ENCODE data around the gene GDPD2. TPM values are rescaled to one million over a fixed set of nuclear protein-coding genes. Genes with fewer than 3 reads are reported as not detected.

GDPD2 gene
- total RNA-seq, 1 donor = not detected

GRCh38 chrX:70449457-70449966, 26.4 kb downstream of the GDPD2 start:
- no peaks in the 10 kb centered on the region for H3K9me3 ChIP-seq (ENCODE audit: low read depth, low read length)
- peaks cover 1% of the 10 kb centered on the region for H3K27me3 ChIP-seq (ENCODE audit: insufficient read depth, low read length)
- peaks cover 6% of the 10 kb centered on the region for H3K4me1 ChIP-seq (ENCODE audit: insufficient read depth, low read length)
- H3K4me3 ChIP-seq (ENCODE audit: low read length) = no peak overlapping the region

DNA sequence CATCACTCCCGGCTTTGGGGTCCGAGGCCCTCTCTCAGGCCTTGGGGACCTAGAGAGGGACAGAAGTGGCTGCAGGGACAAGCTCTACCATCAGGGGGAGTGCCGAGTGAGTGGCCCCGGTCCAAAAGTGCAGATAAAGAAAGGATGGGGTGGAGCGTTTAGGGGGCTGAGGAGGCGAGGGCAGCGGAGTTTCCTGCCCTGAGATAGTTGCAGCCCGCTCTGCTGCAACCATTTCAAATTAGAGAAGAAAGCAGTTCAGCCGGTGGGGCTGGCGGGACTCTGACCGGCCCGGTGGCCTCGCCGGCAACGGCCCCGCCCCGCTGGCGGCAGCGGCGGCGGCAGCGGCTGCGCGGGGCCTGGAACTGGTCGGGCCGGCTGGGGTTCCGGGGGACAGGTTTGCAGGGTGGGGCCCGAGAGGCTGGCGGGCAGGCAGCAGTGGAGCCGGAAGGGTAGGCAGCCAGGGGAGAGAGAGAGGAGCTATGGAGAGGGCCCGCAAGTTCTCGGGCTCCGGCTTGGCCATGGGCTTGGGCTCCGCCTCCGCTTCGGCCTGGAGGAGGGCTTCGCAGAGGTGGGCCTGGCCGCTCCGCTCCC, 29.1 kb downstream of the GDPD2 start:
- Histone ChIP-seq H3K4me1 (ENCODE audit: insufficient read depth, low read length) (peaks cover 6% of the 10 kb centered on the region), H3K27me3 (ENCODE audit: insufficient read depth, low read length) (no peaks in the 10 kb centered on the region), H3K4me3 (ENCODE audit: low read length) (peak overlapping the region; percentile 32), H3K9me3 (ENCODE audit: low read depth, low read length) (no peaks in the 10 kb centered on the region)

DNA sequence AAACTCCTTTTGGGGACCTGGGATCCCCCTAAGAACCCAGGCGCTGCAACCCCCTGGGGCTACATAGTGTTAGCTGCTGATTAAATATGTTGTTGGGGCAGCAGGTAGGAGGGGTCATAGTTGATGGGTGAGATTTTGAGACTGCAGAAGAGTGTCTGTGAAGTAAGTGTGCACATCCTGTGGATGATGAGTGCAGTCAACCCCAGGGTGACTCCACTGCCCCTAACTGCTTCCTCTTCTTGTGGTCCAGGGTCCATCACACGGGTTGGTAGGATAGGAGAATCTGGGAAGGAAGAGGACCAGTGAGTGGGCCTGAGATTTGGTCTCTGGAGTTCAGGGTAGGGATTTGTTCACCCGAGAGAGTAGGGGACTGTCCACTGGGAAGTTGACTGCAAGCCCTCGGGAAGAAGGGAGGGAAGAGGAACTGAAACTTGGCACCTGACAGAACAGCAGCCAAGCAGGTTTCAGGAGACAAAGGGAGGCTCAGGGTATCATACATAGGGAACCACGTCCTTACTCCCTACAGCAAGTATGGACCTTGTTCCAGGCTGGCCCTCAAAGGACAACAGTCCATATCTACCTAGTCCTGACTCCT, 30.0 kb downstream of the GDPD2 start:
- Histone ChIP-seq H3K4me3 (ENCODE audit: low read length) (no peak overlapping the region), H3K9me3 (ENCODE audit: low read depth, low read length) (no peaks in the 10 kb centered on the region)

GRCh38 chrX:70454441-70455365, 31.6 kb downstream of the GDPD2 start:
- H3K4me1 ChIP-seq (ENCODE audit: insufficient read depth, low read length) = peaks cover 6% of the 10 kb centered on the region
- no peaks in the 10 kb centered on the region for H3K27me3 ChIP-seq (ENCODE audit: insufficient read depth, low read length)
- H3K4me3 ChIP-seq (ENCODE audit: low read length) = peak overlapping the region; percentile 29
- H3K9me3 ChIP-seq (ENCODE audit: low read depth, low read length) = no peaks in the 10 kb centered on the region

More for the DNA sequence above, 30.0 kb downstream of the GDPD2 start:
- Histone ChIP-seq H3K4me1 (ENCODE audit: insufficient read depth, low read length) (peaks cover 6% of the 10 kb centered on the region), H3K27me3 (ENCODE audit: insufficient read depth, low read length) (no peaks in the 10 kb centered on the region)

DNA sequence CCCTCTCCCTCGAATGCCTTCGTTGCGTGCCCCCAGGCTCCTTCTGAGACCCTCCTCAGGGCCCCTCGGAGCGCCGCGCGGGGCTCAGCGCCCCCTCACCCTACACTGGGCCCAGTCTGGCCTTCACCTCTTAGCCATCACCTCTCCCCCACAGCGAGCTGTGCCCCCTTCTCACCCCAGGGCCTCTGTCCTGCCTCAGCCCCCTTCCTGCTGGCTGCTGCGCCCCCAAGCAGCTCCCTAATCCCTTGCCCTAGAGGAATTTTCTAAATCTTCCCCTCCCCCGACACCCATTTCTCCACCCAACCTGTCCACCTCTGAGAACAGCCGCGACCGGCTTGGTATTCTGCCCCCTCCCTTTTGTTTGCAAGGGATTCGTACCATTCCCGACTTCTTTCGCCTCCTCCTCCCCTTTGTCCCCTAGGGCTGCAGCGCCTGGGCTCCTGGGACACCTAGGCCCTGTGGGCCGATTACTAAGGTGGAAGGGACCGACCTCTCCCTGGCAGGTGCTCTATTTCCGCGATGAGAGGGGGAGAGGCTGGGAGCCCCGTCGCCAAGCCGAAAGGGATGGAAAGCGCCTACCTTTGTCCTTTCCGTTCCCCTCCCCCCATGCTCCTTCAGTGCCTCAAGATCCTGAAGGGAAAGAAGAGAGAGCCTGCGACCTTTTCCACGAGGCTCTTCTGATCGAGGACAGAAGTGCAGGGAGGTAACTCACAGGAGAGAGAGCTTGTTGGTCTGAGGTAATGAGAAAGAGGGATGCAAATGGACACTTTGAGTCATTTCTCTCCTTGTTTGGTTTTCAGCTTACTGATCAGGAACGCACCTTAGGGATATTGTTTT, 32.5 kb downstream of the GDPD2 start:
- no peaks in the 10 kb centered on the region for H3K27me3 ChIP-seq (ENCODE audit: insufficient read depth, low read length)
- H3K4me3 ChIP-seq (ENCODE audit: low read length) = peak overlapping the region; percentile 29
- no peaks in the 10 kb centered on the region for H3K9me3 ChIP-seq (ENCODE audit: low read depth, low read length)
- peaks cover 6% of the 10 kb centered on the region for H3K4me1 ChIP-seq (ENCODE audit: insufficient read depth, low read length)

GRCh38 chrX:70456256-70456655, 33.1 kb downstream of the GDPD2 start:
- no peaks in the 10 kb centered on the region for H3K27me3 ChIP-seq (ENCODE audit: insufficient read depth, low read length)
- H3K4me3 ChIP-seq (ENCODE audit: low read length) = no peak overlapping the region
- no peaks in the 10 kb centered on the region for H3K9me3 ChIP-seq (ENCODE audit: low read depth, low read length)
- H3K4me1 ChIP-seq (ENCODE audit: insufficient read depth, low read length) = peaks cover 6% of the 10 kb centered on the region

GRCh38 chrX:70461026-70461425, 37.9 kb downstream of the GDPD2 start:
- Histone ChIP-seq H3K9me3 (ENCODE audit: low read depth, low read length) (no peaks in the 10 kb centered on the region), H3K27me3 (ENCODE audit: insufficient read depth, low read length) (no peaks in the 10 kb centered on the region), H3K4me1 (ENCODE audit: insufficient read depth, low read length) (no peaks in the 10 kb centered on the region), H3K4me3 (ENCODE audit: low read length) (no peak overlapping the region)

- Histone ChIP-seq H3K4me3 (ENCODE audit: low read length) (no peak overlapping the region), H3K4me1 (ENCODE audit: insufficient read depth, low read length) (no peaks in the 10 kb centered on the region), H3K27me3 (ENCODE audit: insufficient read depth, low read length) (no peaks in the 10 kb centered on the region), H3K9me3 (ENCODE audit: low read depth, low read length) (no peaks in the 10 kb centered on the region)
These were observed 40.9 kb downstream of the GDPD2 start for GRCh38 chrX:70464051-70464450.

- H3K27me3 ChIP-seq (ENCODE audit: insufficient read depth, low read length) = no peaks in the 10 kb centered on the region
- no peaks in the 10 kb centered on the region for H3K9me3 ChIP-seq (ENCODE audit: low read depth, low read length)
- peaks cover 9% of the 10 kb centered on the region for H3K4me1 ChIP-seq (ENCODE audit: insufficient read depth, low read length)
- no peak overlapping the region for H3K4me3 ChIP-seq (ENCODE audit: low read length)
These were observed 43.9 kb downstream of the GDPD2 start for GRCh38 chrX:70466968-70467367.

DNA sequence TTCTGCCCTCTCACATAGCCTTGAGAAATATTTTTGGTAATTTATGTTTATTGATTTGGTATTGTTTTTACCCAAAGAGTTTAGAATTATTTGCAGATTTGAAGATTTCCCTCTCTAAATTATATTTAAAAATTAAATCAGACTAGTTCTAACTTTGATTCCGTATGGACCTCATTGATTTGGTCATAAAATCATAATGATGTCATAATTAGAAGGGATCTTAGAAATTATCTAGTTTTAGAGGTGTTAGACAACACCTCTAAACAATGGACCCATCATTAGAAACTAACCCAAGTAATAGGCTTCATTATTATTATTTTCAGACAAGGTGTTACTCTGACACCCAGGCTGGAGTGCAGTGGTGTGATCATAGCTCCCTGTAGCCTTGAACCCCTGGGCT, 45.6 kb downstream of the GDPD2 start:
- no peaks in the 10 kb centered on the region for H3K27me3 ChIP-seq (ENCODE audit: insufficient read depth, low read length)
- no peak overlapping the region for H3K4me3 ChIP-seq (ENCODE audit: low read length)
- peaks cover 9% of the 10 kb centered on the region for H3K4me1 ChIP-seq (ENCODE audit: insufficient read depth, low read length)
- no peaks in the 10 kb centered on the region for H3K9me3 ChIP-seq (ENCODE audit: low read depth, low read length)

DNA sequence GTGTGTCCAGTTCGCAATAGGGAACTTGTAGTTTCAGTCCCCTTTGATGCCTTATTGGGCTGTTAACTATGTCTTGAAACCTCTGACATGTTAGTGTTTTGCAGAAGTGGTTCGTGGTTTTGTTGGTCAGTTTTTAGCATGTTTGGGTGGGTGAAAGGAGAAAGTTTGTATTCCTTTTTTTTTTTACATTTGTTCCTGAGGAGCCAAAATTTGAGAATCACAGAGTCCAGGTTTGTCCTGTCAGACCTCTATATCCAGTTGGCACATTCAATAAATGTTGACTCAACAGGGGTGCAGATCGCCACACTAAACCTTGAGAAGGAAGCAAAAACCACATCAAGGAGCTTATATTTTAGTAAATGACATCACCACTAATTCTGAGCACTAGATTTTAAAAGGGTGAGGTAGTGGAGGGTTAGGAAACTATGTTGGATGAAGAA, 47.8 kb downstream of the GDPD2 start:
- Histone ChIP-seq H3K4me3 (ENCODE audit: low read length) (no peak overlapping the region), H3K9me3 (ENCODE audit: low read depth, low read length) (no peaks in the 10 kb centered on the region), H3K4me1 (ENCODE audit: insufficient read depth, low read length) (peaks cover 9% of the 10 kb centered on the region), H3K27me3 (ENCODE audit: insufficient read depth, low read length) (no peaks in the 10 kb centered on the region)

GRCh38 chrX:70476166-70476933, 53.2 kb downstream of the GDPD2 start:
- no peak overlapping the region for H3K4me3 ChIP-seq (ENCODE audit: low read length)
- H3K27me3 ChIP-seq (ENCODE audit: insufficient read depth, low read length) = no peaks in the 10 kb centered on the region
- no peaks in the 10 kb centered on the region for H3K9me3 ChIP-seq (ENCODE audit: low read depth, low read length)
- peaks cover 2% of the 10 kb centered on the region for H3K4me1 ChIP-seq (ENCODE audit: insufficient read depth, low read length)

DNA sequence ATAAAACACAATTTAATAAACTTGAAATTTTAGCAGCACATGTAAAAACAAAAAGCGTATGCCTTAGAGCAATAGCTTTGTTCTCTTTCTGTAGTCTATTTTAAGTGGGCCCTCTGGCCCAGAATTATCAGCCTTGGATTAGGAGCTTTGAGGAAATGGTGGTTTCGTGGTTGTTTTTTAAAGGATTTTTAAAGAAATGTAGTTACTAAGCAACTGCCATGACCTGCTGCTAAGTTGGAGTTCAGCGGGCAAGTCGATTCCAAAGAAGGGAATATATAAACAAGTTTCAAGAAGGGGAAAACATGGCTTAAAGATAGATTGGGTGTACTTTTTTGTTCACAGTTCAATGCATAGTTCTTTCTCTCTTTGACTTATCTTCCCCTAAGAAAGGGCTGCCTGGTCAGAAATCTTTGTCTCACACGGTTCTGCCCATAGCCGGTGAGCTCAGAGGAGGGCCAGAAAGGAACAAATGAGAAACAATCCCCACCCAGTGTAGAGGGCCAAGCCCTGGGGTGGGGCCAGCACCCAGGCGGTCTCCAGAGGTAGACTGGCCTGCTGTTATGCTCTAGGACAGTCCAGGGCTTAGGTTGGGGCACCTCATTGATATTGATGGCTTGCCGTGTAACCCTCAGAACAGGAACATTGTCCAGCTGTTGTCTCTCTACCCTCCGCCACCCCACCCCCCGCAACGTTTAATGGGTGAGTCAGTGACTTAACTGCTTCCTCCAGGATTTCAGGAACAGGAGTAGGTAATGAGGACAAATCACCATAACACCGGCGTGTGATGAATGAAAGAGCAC, 54.0 kb downstream of the GDPD2 start:
- H3K9me3 ChIP-seq (ENCODE audit: low read depth, low read length) = no peaks in the 10 kb centered on the region
- H3K4me1 ChIP-seq (ENCODE audit: insufficient read depth, low read length) = no peaks in the 10 kb centered on the region
- H3K27me3 ChIP-seq (ENCODE audit: insufficient read depth, low read length) = no peaks in the 10 kb centered on the region

More for the DNA sequence above, 54.0 kb downstream of the GDPD2 start:
- H3K4me3 ChIP-seq (ENCODE audit: low read length) = no peak overlapping the region

Data from mononuclear cell (primary cell).